Activated T-helper 2 cell treated with anti-CD3 and anti-CD28 coated beads, Interferon-gamma antibody, Interleukin-2, Interleukin-4, amounts not matched to agents 10 μg/mL and 5 μg/mL and 100 μg/mL, durations not matched to agents 14 hours and 24 hours and 36 hours (primary cell): Measurements from ENCODE around the gene HDHD3. TPM values are rescaled to one million over a fixed set of nuclear protein-coding genes. Genes with fewer than 3 reads are reported as not detected.
"Not testable (repeated sequence)": the region's sequence is repeated elsewhere in the genome, so short reads cannot be mapped to it uniquely, and the experiment has no call there.

Source experiments
- DNase-seq: peaks from one replicate; pipeline ENCODE4 v3.0.0; 2021; ENCODE audit warnings: low spot score
- H3K27ac Mint-ChIP-seq: one replicate; pipeline ENCODE4 v1.8.0; 2021; ENCODE audit warnings: mixed read lengths
- H3K27me3 Mint-ChIP-seq: one replicate; pipeline ENCODE4 v1.8.0; 2021; ENCODE audit warnings: low read depth, mixed read lengths
- H3K36me3 Mint-ChIP-seq: one replicate; pipeline ENCODE4 v1.8.0; 2021; ENCODE audit warnings: low read depth, mixed read lengths
- H3K4me1 Mint-ChIP-seq: one replicate; pipeline ENCODE4 v1.8.0; 2021; ENCODE audit warnings: low read depth, mixed read lengths
- H3K4me3 Mint-ChIP-seq: one replicate; pipeline ENCODE4 v1.8.0; 2021; ENCODE audit warnings: low read depth, mild to moderate bottlenecking, moderate library complexity, mixed read lengths
- H3K9me3 Mint-ChIP-seq: one replicate; pipeline ENCODE4 v1.8.0; 2021; ENCODE audit warnings: mixed read lengths
- intact Hi-C: fragments of 100-400 bp; cut with micrococcal nuclease; formaldehyde crosslinking; loops from one replicate; pipeline ENCODE4 v1.15.1; 2023
- total RNA-seq: library from RNA; stranded (reverse); gene quantifications from 2 replicates; pipeline ENCODE4 v1.2.3, GENCODE V29; 2022

Gene HDHD3
- total RNA-seq, 1 donor from 2014 or later = 18.8 TPM

DNA sequence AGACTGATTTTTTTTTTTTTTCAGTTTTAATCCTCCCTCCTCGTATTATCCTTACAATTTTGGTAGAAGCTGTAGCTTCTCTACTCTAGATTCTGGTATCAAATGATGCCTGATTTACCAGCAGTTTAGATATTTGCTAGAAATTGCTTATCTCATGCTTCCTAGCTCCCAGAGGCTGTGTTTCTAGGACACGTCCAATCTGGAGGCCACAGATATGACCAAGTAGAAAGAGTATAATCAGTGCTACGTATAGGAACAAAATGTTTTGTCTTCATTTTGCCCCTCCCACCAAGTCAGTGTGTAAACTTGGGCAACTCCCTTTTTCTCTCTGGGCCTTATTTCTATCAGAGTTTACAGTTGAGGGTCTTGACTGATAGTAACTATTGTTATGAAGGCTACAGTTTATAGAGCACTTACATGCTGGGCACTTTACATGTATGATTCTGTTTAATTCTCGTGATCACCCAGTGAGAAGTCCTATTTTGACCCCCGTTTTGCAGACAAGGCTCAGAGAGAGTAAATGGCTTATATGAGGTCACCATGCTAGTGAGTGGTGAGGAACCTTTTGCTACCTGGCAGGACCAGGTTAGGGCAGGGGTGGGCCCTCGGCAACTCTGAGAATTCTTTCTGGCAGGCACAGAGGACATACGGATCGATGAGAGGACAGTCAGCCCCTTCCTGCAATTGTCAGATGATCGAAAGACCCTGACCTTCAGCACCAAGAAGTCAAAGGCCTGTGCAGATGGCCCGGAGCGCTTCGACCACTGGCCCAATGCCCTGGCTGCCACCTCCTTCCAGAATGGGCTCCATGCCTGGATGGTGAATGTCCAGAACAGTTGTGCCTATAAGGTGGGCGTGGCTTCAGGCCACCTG is 7.6 kb downstream of the HDHD3 start:
- Mint-ChIP-seq H3K9me3 (no peaks in the 10 kb centered on the region), H3K4me3 (no peak overlapping the region), H3K4me1 (peaks cover 1% of the 10 kb centered on the region), H3K36me3 (peaks cover 10% of the 10 kb centered on the region), H3K27ac (no peak overlapping the region), H3K27me3 (no peaks in the 10 kb centered on the region)
- intact Hi-C loops = no loop called here
- DNase-seq = no peak

GRCh38 chr9:113368348-113368981 is 8.3 kb downstream of the HDHD3 start:
- H3K27ac Mint-ChIP-seq = no peak overlapping the region
- H3K4me1 Mint-ChIP-seq = peaks cover 4% of the 10 kb centered on the region
- H3K27me3 Mint-ChIP-seq = no peaks in the 10 kb centered on the region
- H3K4me3 Mint-ChIP-seq = no peak overlapping the region
- intact Hi-C loops = no loop called here
- H3K9me3 Mint-ChIP-seq = no peaks in the 10 kb centered on the region
- no peak for DNase-seq
- peaks cover 13% of the 10 kb centered on the region for H3K36me3 Mint-ChIP-seq

GRCh38 chr9:113365652-113366051 is 11.1 kb downstream of the HDHD3 start:
- H3K36me3 Mint-ChIP-seq, DNase-seq, H3K4me3 Mint-ChIP-seq, H3K9me3 Mint-ChIP-seq, H3K27me3 Mint-ChIP-seq, intact Hi-C loops, H3K27ac Mint-ChIP-seq: not testable (repeated sequence)
- H3K4me1 Mint-ChIP-seq = peaks cover 14% of the 10 kb centered on the region

- intact Hi-C loops = no loop called here
- Mint-ChIP-seq H3K9me3 (no peaks in the 10 kb centered on the region), H3K4me3 (no peak overlapping the region)
Measured at GRCh38 chr9:113364951-113365350, 11.8 kb downstream of the HDHD3 start.

GRCh38 chr9:113363336-113363735 is 13.4 kb downstream of the HDHD3 start:
- intact Hi-C loops = no loop called here
- H3K4me1 Mint-ChIP-seq = peaks cover 14% of the 10 kb centered on the region
- DNase-seq = no peak
- no peaks in the 10 kb centered on the region for H3K27me3 Mint-ChIP-seq
- no peaks in the 10 kb centered on the region for H3K9me3 Mint-ChIP-seq
- H3K36me3 Mint-ChIP-seq = peaks cover 13% of the 10 kb centered on the region
- H3K27ac Mint-ChIP-seq = no peak overlapping the region
- H3K4me3 Mint-ChIP-seq = no peak overlapping the region

More at GRCh38 chr9:113364951-113365350, 11.8 kb downstream of the HDHD3 start:
- no peaks in the 10 kb centered on the region for H3K27me3 Mint-ChIP-seq
- DNase-seq = no peak
- H3K4me1 Mint-ChIP-seq = peaks cover 14% of the 10 kb centered on the region
- no peak overlapping the region for H3K27ac Mint-ChIP-seq
- peaks cover 9% of the 10 kb centered on the region for H3K36me3 Mint-ChIP-seq

DNA sequence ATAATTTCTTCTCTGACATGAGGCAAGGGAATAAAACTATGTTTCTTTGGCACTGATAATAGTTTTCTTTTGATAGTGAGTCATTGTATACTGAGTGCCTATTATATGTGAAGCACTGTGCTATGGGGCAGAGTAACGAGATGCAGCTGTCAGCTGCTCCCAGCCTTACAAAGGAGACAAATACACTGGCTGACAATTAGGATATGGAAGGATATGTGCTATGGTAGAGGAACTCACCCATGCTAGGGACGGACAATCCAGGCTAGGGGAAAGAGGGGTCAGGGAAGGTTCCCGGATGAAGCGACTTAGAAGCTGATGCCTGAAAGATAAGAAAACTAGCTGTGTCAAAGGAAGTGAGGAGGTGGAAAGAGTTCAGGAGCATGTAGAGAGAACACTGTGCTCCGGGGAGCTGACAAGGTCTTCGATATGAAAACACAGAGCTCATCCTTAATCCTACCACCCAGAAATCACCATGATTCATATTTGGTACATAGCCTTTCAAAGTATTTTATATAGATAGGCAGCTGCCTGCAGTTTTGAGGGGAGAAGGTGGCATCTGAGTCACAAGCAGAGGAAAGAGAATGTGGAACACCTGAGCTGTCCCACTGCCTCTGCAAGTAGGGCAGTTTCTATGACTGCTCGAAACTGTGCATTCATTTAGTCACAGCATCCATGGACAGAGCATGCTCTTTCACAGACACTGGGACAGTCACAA is 15.3 kb downstream of the HDHD3 start:
- no peaks in the 10 kb centered on the region for H3K9me3 Mint-ChIP-seq
- H3K4me3 Mint-ChIP-seq = no peak overlapping the region
- no peak for DNase-seq
- peaks cover 18% of the 10 kb centered on the region for H3K36me3 Mint-ChIP-seq
- intact Hi-C loops = loop anchor here (1.0 kb wide), 1 partner anchor 11 kb away; no protein-coding TSS in a partner anchor
- H3K4me1 Mint-ChIP-seq = peaks cover 14% of the 10 kb centered on the region
- no peaks in the 10 kb centered on the region for H3K27me3 Mint-ChIP-seq
- peak overlapping the region; percentile 26 for H3K27ac Mint-ChIP-seq

DNA sequence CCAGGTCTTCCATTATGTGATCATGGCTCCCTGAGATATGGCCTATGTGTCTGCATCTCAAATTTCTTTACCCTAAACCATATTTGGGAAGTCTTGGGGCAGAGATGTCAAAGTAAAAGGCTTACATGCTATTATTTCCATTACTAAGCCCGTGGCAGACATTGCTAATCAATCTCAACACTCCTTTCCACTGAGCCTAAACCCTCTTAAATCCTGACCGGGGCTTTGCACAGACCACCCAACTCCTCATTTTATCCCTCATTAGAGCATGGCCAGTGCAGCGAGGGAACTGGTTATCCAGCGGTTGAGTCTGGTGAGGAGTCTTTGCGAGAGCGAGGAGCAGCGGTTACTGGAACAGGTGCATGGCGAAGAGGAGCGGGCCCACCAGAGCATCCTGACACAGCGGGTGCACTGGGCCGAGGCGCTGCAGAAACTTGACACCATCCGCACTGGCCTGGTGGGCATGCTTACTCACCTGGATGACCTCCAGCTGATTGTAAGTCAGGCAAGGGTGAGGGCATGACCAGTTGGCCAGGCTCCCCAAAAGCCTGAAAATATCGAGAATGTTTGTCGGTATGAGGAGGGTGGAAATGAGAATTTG is 16.4 kb downstream of the HDHD3 start:
- Mint-ChIP-seq H3K27ac (no peak overlapping the region), H3K4me1 (peaks cover 14% of the 10 kb centered on the region), H3K36me3 (peaks cover 20% of the 10 kb centered on the region), H3K9me3 (no peaks in the 10 kb centered on the region), H3K27me3 (no peaks in the 10 kb centered on the region), H3K4me3 (no peak overlapping the region)
- intact Hi-C loops = no loop called here
- DNase-seq = no peak

DNA sequence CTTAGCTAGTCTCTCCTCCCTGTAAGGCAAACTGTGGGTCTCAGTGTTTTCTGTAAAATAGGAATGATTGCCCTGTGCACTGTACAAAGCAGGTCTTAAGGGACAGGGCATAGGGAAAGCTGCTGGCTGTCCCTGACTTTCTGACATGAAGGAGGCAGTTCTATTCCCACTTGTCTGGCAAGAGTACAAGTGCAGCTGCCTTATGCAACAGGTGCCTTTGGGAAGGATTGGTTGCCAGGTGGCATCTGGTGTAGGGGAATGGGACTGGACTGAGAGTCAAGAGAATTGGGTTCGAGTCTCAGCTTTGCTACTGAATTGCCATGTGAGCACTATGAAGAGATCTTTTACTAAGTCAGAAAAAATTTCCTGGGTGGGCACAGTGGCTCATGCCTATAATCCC is 17.4 kb downstream of the HDHD3 start:
- H3K27me3 Mint-ChIP-seq = no peaks in the 10 kb centered on the region
- DNase-seq = no peak
- no peak overlapping the region for H3K27ac Mint-ChIP-seq
- no peak overlapping the region for H3K4me3 Mint-ChIP-seq
- H3K36me3 Mint-ChIP-seq = peaks cover 25% of the 10 kb centered on the region
- H3K4me1 Mint-ChIP-seq = peaks cover 14% of the 10 kb centered on the region
- intact Hi-C loops = no loop called here
- no peaks in the 10 kb centered on the region for H3K9me3 Mint-ChIP-seq

DNA sequence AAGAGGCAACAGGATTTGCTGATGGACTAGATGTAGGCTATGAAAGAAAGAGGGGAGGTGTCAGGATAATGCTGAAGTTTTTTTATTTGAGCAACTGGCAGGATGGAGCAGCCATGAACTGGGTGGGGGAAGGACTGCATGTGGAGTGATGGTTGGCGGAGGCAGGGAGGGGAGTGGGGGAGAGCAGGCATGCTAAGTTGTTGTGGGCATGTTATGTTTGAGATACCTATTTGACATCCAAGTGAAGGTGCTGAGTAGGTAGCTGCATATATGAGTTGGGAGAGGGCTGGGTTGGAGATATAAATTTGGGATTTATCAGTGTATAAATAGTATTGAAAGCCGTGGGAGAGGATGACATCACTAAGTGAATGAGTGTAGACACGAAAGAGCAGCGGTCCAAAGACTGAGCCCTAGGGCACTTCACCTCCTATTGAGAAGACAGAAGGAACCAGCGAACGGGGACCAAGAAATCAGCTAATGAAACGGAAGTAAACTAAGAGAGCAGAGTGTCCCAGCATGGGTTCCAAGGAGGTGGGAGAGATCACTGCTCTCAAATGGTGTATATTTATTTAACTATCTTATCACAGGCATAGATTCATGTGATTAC is 20.0 kb downstream of the HDHD3 start:
- Mint-ChIP-seq H3K27me3 (no peaks in the 10 kb centered on the region), H3K4me1 (peaks cover 17% of the 10 kb centered on the region), H3K36me3 (peaks cover 34% of the 10 kb centered on the region)

DNA sequence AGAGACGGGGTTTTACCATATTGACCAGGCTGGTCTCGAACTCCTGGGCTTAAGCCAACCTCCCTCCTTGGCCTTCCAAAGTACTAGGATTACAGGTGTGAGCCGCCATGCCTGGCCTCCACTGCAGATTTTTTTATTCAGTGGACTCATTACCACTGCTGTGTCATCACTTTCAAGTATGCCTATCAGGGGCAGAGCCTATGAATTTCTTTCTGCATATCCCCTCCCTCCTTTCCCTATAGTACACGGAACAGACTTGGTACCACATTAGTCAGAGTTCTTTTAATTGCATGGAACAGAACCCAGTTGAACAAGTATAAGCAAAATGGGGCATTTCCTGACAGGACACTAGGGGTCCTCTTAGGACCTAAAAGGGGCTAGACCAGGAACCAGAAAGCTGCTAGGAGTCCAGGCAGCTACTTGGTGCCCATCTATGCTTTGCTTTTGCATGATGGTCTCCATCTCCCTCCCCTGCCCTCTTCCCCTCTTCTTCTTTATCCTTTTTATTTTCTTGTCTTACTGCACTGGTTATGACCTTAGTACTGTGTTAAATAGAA is 21.7 kb downstream of the HDHD3 start:
- H3K27ac Mint-ChIP-seq = no peak overlapping the region
- peaks cover 23% of the 10 kb centered on the region for H3K4me1 Mint-ChIP-seq
- intact Hi-C loops = no loop called here

More for the DNA sequence above, 20.0 kb downstream of the HDHD3 start:
- intact Hi-C loops = no loop called here
- Mint-ChIP-seq H3K27ac (peak overlapping the region; percentile 7), H3K9me3 (no peaks in the 10 kb centered on the region), H3K4me3 (no peak overlapping the region)
- DNase-seq = no peak

GRCh38 chr9:113352411-113352810 is 24.4 kb downstream of the HDHD3 start:
- Mint-ChIP-seq H3K4me3 (no peak overlapping the region), H3K9me3 (no peaks in the 10 kb centered on the region)
- no peak for DNase-seq

More for the DNA sequence above, 21.7 kb downstream of the HDHD3 start:
- Mint-ChIP-seq H3K36me3 (peaks cover 31% of the 10 kb centered on the region), H3K4me3 (no peak overlapping the region), H3K9me3 (no peaks in the 10 kb centered on the region), H3K27me3 (no peaks in the 10 kb centered on the region)
- DNase-seq = no peak

GRCh38 chr9:113352006-113352405 is 24.8 kb downstream of the HDHD3 start:
- no peak for DNase-seq
- H3K4me1 Mint-ChIP-seq = peaks cover 35% of the 10 kb centered on the region
- no peak overlapping the region for H3K4me3 Mint-ChIP-seq
- peaks cover 26% of the 10 kb centered on the region for H3K36me3 Mint-ChIP-seq
- intact Hi-C loops = loop anchor here (5.0 kb wide), 1 partner anchor 130 kb away; the partner anchor contains the start of genes FKBP15 and SLC31A1
- H3K27ac Mint-ChIP-seq = peak overlapping the region; percentile 63
- no peaks in the 10 kb centered on the region for H3K27me3 Mint-ChIP-seq
- no peaks in the 10 kb centered on the region for H3K9me3 Mint-ChIP-seq

More at GRCh38 chr9:113352411-113352810, 24.4 kb downstream of the HDHD3 start:
- no peaks in the 10 kb centered on the region for H3K27me3 Mint-ChIP-seq
- H3K36me3 Mint-ChIP-seq = peaks cover 26% of the 10 kb centered on the region
- H3K4me1 Mint-ChIP-seq = peaks cover 32% of the 10 kb centered on the region
- intact Hi-C loops = loop anchor here (5.0 kb wide), 1 partner anchor 130 kb away; the partner anchor contains the start of genes FKBP15 and SLC31A1
- H3K27ac Mint-ChIP-seq = peak overlapping the region; percentile 63
